Measurements from ENCODE around the gene SMIM22.

SMIM22 gene

DNA sequence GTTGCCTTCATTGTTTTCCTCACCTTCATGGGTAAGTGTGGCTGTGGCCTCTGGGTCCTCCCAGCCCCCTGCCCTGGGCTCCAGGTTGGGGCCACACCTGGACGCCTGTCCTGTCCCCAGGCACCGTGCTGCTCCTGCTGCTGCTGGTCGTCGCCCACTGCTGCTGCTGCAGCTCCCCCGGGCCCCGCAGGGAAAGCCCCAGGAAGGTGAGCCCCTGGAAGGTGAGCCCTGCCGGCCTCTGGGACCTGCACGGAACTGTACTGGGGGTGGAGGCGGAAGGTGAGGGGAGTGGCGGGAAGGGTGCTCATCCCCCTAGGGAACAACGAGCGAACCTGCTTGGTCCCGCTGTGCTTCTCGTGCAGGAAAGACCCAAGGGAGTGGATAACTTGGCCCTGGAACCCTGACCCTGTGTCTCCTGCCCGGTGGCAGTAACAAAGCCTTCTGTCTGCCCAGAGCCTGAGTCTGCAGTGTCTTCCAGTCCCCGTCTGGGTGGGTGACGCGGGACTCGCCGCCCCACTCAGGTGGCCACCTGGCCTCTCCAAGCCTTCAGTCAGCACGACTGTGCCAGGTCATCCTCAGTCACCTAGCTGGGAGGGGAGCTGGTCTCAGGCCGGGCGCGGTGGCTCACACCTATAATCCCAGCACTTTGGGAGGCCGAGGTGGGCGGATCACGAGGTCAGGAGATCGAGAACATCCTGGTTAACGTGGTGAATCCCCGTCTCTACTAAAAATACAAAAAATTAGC, 831 bp downstream of the SMIM22 start:
- ChIA-PET CTCF (interaction anchor here (1.0 kb wide), 1 partner anchor 9 kb away, joined by 3 read pairs; no protein-coding TSS in a partner anchor), POLR2A (no interaction called here)
- no peak for DNase-seq
- H3K9me3 ChIP-seq (ENCODE audit: control extremely low read depth in 1 of 5, control insufficient read depth in 4 of 5, insufficient read depth in 2 of 5, low read depth in 1 of 5, low read length in 4 of 5) = no peaks in the 10 kb centered on the region
- peaks cover 0 to 13% (median 11%) of the 10 kb centered on the region in 4 experiments for H3K4me1 ChIP-seq (ENCODE audit: control extremely low read depth in 1 of 4, control insufficient read depth in 4 of 4, insufficient read depth in 4 of 4, low read length in 3 of 4)
- no peaks in the 10 kb centered on the region for H3K27me3 ChIP-seq (replicated peaks in 2 of 5; ENCODE audit: control insufficient read depth in 4 of 5, insufficient read depth in 5 of 5, low read length in 4 of 5)
- no peak overlapping the region for H3K4me3 ChIP-seq (ENCODE audit: control insufficient read depth in 1 of 7, extremely low read depth in 1 of 7, insufficient read depth in 4 of 7, low read depth in 2 of 7, low read length in 6 of 7)
- H3K27ac ChIP-seq (ENCODE audit: insufficient read depth in 1 of 2, low read depth in 1 of 2, low read length in 2 of 2, poor library complexity in 1 of 2, severe bottlenecking in 2 of 2) = no peak overlapping the region
- 92% methylated on average over 20 of the region's 30 CpGs for WGBS (ENCODE audit: insufficient coverage)
- H3K36me3 ChIP-seq (ENCODE audit: control insufficient read depth in 4 of 4, insufficient read depth in 4 of 4, low read length in 3 of 4) = peaks cover 0 to 8% (median 4%) of the 10 kb centered on the region in 4 experiments

DNA sequence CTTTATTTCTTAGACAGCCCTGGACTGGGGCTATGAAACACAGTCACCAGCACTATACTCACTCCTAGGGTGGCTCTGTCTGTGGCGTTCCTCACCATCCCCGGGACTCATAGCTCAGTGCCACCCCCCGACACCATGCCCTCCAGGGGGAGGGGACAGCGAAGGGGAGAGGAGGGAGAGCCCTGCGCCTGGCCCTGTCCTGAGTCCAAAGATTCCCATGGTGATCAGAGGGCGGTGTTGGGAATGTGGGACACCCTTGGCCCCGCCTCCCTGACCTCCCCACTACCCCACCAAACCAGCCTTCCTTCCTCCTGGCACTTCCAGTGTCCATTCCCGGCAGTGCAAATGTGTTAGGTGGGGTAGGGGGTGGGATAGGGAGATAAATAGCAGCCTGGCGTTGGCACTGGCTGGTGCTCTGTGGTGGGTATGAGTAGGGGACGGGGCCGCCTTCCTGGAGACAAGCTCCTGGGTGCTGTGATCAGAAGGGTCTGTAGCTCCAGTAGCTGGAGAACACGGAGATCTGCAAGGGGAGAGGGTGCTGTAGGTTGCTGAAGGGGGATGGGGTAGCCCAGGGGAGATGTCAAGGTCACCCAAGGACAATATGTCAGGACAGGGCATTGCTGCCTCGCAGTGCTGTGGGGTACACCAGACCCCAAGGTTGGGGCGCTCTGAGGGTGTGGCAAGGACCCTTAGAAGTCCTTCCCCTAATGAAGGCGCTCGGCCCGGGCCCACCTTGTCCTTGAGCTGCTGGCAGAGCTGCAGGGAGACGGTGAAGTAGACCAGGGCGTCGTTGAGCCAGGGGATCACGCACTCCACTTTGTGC, 2.0 kb downstream of the SMIM22 start:
- H3K4me3 ChIP-seq (ENCODE audit: control insufficient read depth in 1 of 7, extremely low read depth in 1 of 7, insufficient read depth in 4 of 7, low read depth in 2 of 7, low read length in 6 of 7) = no peak overlapping the region
- POLR2A ChIA-PET = no interaction called here
- 100% methylated on average over 13 of the region's 21 CpGs for WGBS (ENCODE audit: insufficient coverage)
- peaks cover 0 to 24% (median 22%) of the 10 kb centered on the region in 4 experiments for H3K4me1 ChIP-seq (ENCODE audit: control extremely low read depth in 1 of 4, control insufficient read depth in 4 of 4, insufficient read depth in 4 of 4, low read length in 3 of 4)
- no peaks in the 10 kb centered on the region for H3K27me3 ChIP-seq (replicated peaks in 2 of 5; ENCODE audit: control insufficient read depth in 4 of 5, insufficient read depth in 5 of 5, low read length in 4 of 5)
- no peak for DNase-seq
- CTCF ChIA-PET = interaction anchor here (1.0 kb wide), 1 partner anchor 11 kb away, joined by 3 read pairs; no protein-coding TSS in a partner anchor
- no peaks in the 10 kb centered on the region for H3K9me3 ChIP-seq (ENCODE audit: control extremely low read depth in 1 of 5, control insufficient read depth in 4 of 5, insufficient read depth in 2 of 5, low read depth in 1 of 5, low read length in 4 of 5)
- no peak overlapping the region for H3K27ac ChIP-seq (ENCODE audit: insufficient read depth in 1 of 2, low read depth in 1 of 2, low read length in 2 of 2, poor library complexity in 1 of 2, severe bottlenecking in 2 of 2)
- peaks cover 0 to 8% (median 4%) of the 10 kb centered on the region in 4 experiments for H3K36me3 ChIP-seq (ENCODE audit: control insufficient read depth in 4 of 4, insufficient read depth in 4 of 4, low read length in 3 of 4)

DNA sequence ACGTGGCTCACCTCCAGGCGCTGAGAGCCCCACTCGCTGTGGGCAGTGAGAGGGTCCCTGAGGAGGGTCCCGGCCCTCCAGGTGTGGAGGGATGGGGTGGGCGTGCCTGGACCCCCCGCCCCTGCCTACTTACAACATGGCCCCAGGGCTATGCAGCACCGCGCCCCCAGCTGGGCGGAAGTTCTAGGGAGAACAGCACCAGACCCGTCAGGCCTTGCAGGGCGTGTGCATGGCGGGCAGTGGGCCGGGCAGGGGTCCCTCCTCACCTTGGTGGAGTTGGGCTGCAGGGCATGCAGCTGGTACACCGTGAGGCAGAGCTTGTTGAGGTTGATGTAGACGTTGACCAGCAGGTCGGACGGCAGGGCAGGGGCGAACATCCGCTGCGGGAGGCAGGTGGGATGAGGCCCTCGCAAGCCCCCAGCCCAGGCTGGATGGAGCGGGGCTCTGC, 2.7 kb downstream of the SMIM22 start:
- Histone ChIP-seq H3K9me3 (ENCODE audit: control extremely low read depth in 1 of 5, control insufficient read depth in 4 of 5, insufficient read depth in 2 of 5, low read depth in 1 of 5, low read length in 4 of 5) (no peaks in the 10 kb centered on the region), H3K4me1 (ENCODE audit: control extremely low read depth in 1 of 4, control insufficient read depth in 4 of 4, insufficient read depth in 4 of 4, low read length in 3 of 4) (peaks cover 0 to 24% (median 22%) of the 10 kb centered on the region in 4 experiments), H3K4me3 (ENCODE audit: control insufficient read depth in 1 of 7, extremely low read depth in 1 of 7, insufficient read depth in 4 of 7, low read depth in 2 of 7, low read length in 6 of 7) (no peak overlapping the region), H3K27me3 (replicated peaks in 2 of 5; ENCODE audit: control insufficient read depth in 4 of 5, insufficient read depth in 5 of 5, low read length in 4 of 5) (no peaks in the 10 kb centered on the region), H3K27ac (ENCODE audit: insufficient read depth in 1 of 2, low read depth in 1 of 2, low read length in 2 of 2, poor library complexity in 1 of 2, severe bottlenecking in 2 of 2) (no peak overlapping the region), H3K36me3 (ENCODE audit: control insufficient read depth in 4 of 4, insufficient read depth in 4 of 4, low read length in 3 of 4) (peaks cover 0 to 8% (median 4%) of the 10 kb centered on the region in 4 experiments)
- CTCF ChIA-PET = no interaction called here
- POLR2A ChIA-PET = no interaction called here
- 98% methylated on average over 21 of the region's 22 CpGs for WGBS (ENCODE audit: insufficient coverage)
- DNase-seq = no peak

DNA sequence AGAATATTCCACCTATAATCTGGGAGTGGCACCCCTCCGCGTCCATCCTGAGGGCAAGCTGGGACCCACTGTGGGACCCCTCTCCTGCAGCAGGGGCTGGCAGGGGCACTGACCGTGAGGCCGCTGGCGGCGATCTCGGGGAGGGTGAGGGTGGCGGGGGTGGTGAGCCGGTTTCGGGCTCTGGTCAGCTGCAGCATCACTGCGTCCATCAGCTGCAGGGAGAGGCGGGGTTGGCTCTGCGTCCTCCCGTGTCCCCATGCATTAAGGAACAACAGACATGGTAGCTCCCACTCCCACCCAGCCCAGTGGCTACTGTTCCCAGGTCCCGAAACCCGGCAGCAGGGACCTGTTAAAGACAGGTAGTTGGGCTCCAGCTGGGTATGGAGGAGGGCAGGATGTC, 3.3 kb downstream of the SMIM22 start:
- Histone ChIP-seq H3K27ac (ENCODE audit: insufficient read depth in 1 of 2, low read depth in 1 of 2, low read length in 2 of 2, poor library complexity in 1 of 2, severe bottlenecking in 2 of 2) (no peak overlapping the region), H3K4me1 (ENCODE audit: control extremely low read depth in 1 of 4, control insufficient read depth in 4 of 4, insufficient read depth in 4 of 4, low read length in 3 of 4) (peaks cover 0 to 28% (median 24%) of the 10 kb centered on the region in 4 experiments), H3K27me3 (replicated peaks in 2 of 5; ENCODE audit: control insufficient read depth in 4 of 5, insufficient read depth in 5 of 5, low read length in 4 of 5) (no peaks in the 10 kb centered on the region), H3K9me3 (ENCODE audit: control extremely low read depth in 1 of 5, control insufficient read depth in 4 of 5, insufficient read depth in 2 of 5, low read depth in 1 of 5, low read length in 4 of 5) (no peaks in the 10 kb centered on the region), H3K36me3 (ENCODE audit: control insufficient read depth in 4 of 4, insufficient read depth in 4 of 4, low read length in 3 of 4) (peaks cover 0 to 8% (median 4%) of the 10 kb centered on the region in 4 experiments), H3K4me3 (ENCODE audit: control insufficient read depth in 1 of 7, extremely low read depth in 1 of 7, insufficient read depth in 4 of 7, low read depth in 2 of 7, low read length in 6 of 7) (no peak overlapping the region)
- 93% methylated on average over 14 of the region's 16 CpGs for WGBS (ENCODE audit: insufficient coverage)
- ChIA-PET POLR2A (no interaction called here), CTCF (no interaction called here)
- no peak for DNase-seq

DNA sequence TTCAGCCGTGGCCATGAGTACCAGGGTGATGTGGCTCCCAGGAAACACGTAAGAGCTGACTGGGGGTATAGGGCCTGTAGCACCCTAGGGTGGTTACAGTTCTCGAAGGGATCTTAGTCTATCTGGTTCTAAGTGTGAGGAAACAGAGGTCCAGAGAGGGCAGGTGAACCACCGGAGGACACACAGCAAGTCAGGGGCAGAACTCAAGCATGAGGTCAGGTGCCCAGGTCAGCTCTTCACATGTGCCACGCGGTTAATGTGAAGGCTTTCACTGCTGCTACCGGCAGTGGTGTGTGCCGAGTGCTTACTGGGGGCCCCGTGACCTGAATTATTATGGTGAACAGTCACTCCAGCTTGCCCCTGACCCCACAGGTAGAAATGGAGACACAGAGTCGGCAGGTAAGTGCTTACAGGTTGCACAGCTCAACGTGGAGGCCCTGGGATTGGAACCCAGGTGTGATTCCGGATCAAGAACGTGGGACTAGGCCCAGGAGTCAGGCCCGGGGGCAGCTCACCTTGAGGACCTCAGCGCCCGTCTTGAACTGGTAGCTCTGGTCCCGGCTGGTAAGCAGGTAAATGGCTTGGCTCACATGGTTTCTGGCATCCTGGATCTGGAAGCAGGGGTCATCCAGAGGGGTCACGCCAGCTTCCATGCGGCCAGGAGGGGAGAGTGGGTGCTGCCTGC, 4.1 kb downstream of the SMIM22 start:
- Histone ChIP-seq H3K4me1 (ENCODE audit: control extremely low read depth in 1 of 4, control insufficient read depth in 4 of 4, insufficient read depth in 4 of 4, low read length in 3 of 4) (peaks cover 0 to 33% (median 25%) of the 10 kb centered on the region in 4 experiments), H3K27me3 (replicated peaks in 2 of 5; ENCODE audit: control insufficient read depth in 4 of 5, insufficient read depth in 5 of 5, low read length in 4 of 5) (no peaks in the 10 kb centered on the region), H3K36me3 (ENCODE audit: control insufficient read depth in 4 of 4, insufficient read depth in 4 of 4, low read length in 3 of 4) (peaks cover 0 to 12% (median 5%) of the 10 kb centered on the region in 4 experiments), H3K9me3 (ENCODE audit: control extremely low read depth in 1 of 5, control insufficient read depth in 4 of 5, insufficient read depth in 2 of 5, low read depth in 1 of 5, low read length in 4 of 5) (no peaks in the 10 kb centered on the region), H3K27ac (ENCODE audit: insufficient read depth in 1 of 2, low read depth in 1 of 2, low read length in 2 of 2, poor library complexity in 1 of 2, severe bottlenecking in 2 of 2) (no peak overlapping the region), H3K4me3 (ENCODE audit: control insufficient read depth in 1 of 7, extremely low read depth in 1 of 7, insufficient read depth in 4 of 7, low read depth in 2 of 7, low read length in 6 of 7) (no peak overlapping the region)
- 98% methylated on average over 18 of the region's 19 CpGs for WGBS (ENCODE audit: insufficient coverage)
- DNase-seq = no peak
- POLR2A ChIA-PET = no interaction called here
- CTCF ChIA-PET = no interaction called here

DNA sequence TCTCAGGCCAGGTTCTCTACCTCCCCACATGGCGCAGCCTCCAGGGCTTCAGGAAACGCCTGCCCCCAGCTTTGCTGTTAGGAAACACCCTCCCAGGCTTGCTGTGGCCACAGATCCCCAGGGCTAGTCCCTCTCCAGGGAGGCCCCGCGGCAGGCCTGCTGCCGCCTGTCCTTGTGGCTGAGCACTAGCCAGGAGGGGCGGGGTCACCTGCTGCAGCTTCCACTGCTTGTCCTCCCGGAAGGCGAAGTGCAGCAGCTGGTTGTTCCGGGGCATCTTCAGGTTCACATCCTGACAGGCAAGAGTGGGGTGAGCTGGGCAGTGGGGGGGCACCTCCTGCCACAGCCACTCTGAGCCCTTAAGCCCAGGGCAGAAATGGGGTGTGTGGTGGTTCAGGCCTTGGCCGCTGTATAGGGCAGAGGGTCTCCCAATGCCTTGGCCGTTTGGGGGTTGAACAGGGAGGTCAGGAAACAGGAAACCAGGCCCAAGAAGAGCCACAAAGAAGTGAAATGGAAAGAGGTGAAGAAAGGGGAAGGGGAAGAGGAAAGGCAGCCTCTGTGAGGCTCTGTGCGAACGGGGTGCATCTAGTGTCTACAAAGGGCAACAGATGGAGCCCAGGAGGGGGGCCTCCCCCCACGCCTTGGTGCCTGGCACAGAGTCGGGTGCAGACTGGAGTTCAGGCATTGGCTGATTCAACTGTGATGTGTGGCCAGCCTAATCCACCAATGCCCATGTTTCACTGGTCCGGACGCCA, 5.3 kb downstream of the SMIM22 start:
- ChIA-PET CTCF (interaction anchor here (1.0 kb wide), 1 partner anchor 10 kb away, joined by 3 read pairs; no protein-coding TSS in a partner anchor), POLR2A (no interaction called here)
- H3K36me3 ChIP-seq (ENCODE audit: control insufficient read depth in 4 of 4, insufficient read depth in 4 of 4, low read length in 3 of 4) = peaks cover 0 to 23% (median 15%) of the 10 kb centered on the region in 4 experiments
- peaks cover 0 to 33% (median 25%) of the 10 kb centered on the region in 4 experiments for H3K4me1 ChIP-seq (ENCODE audit: control extremely low read depth in 1 of 4, control insufficient read depth in 4 of 4, insufficient read depth in 4 of 4, low read length in 3 of 4)
- no peaks in the 10 kb centered on the region for H3K27me3 ChIP-seq (replicated peaks in 2 of 5; ENCODE audit: control insufficient read depth in 4 of 5, insufficient read depth in 5 of 5, low read length in 4 of 5)
- H3K27ac ChIP-seq (ENCODE audit: insufficient read depth in 1 of 2, low read depth in 1 of 2, low read length in 2 of 2, poor library complexity in 1 of 2, severe bottlenecking in 2 of 2) = no peak overlapping the region
- no peaks in the 10 kb centered on the region for H3K9me3 ChIP-seq (ENCODE audit: control extremely low read depth in 1 of 5, control insufficient read depth in 4 of 5, insufficient read depth in 2 of 5, low read depth in 1 of 5, low read length in 4 of 5)
- 50% methylated on average over 15 of the region's 17 CpGs for WGBS (ENCODE audit: insufficient coverage)
- H3K4me3 ChIP-seq (ENCODE audit: control insufficient read depth in 1 of 7, extremely low read depth in 1 of 7, insufficient read depth in 4 of 7, low read depth in 2 of 7, low read length in 6 of 7) = peak overlapping the region in 4 of 7 experiments; percentile 17 to 36 (median 26)
- peak in 2 of 3 donors; percentile 33 to 48 for DNase-seq

Data from common myeloid progenitor, CD34-positive (primary cell).